Prostate gland (tissue), 2 donors: Measurements from ENCODE around the gene ACAP2. TPM values are rescaled to one million over a fixed set of nuclear protein-coding genes. Genes with fewer than 3 reads are reported as not detected.

Experiments
- DNase-seq: peaks from one replicate; pipeline ENCODE4 v3.0.0-alpha.2; 2019; ENCODE audit warnings: low spot score
- H3K27ac ChIP-seq, 2 donors: fragments of 200-600 bp; sonication (generic); 2 replicates each; pipeline ENCODE4 v1.5.1; 2017 to 2019
- H3K27me3 ChIP-seq: fragments of 200-600 bp; sonication (generic); replicated peaks from 2 replicates; pipeline ENCODE4 v1.5.1; 2019; ENCODE audit not compliant: insufficient read depth
- H3K36me3 ChIP-seq, 2 donors: fragments of 200-600 bp; sonication (generic); 1 replicate in 1 of 2; 2 replicates in 1 of 2; pipeline versions ENCODE4 v1.5.1 to v1.8.1; 2017 to 2019
- H3K4me1 ChIP-seq: fragments of 200-600 bp; sonication (generic); replicated peaks from 2 replicates; pipeline ENCODE4 v1.5.1; 2019
- H3K4me3 ChIP-seq, 2 donors: fragments of 200-600 bp; sonication (generic); 2 replicates each; pipeline ENCODE4 v1.5.1; 2017 to 2019
- H3K9me3 ChIP-seq: fragments of 200-600 bp; sonication (generic); 2 replicates; pipeline ENCODE4 v1.5.1; 2017
- CTCF ChIP-seq, 4 experiments: fragments of 200-600 bp in 2 of 4; fragments of 450-650 bp in 2 of 4; sonication (generic) in 2 of 4; IDR thresholded peaks; 1 replicate in 3 of 4; 2 replicates in 1 of 4; pipeline ENCODE4 v1.5.1; 2016 to 2019; ENCODE audit warnings: antibody characterized with exemption in 4 of 4, mild to moderate bottlenecking in 2 of 4, moderate library complexity in 2 of 4
- POLR2A ChIP-seq: fragments of 450-650 bp; IDR thresholded peaks from one replicate; pipeline ENCODE4 v1.6.1; 2016; ENCODE audit warnings: antibody characterized with exemption, mild to moderate bottlenecking
- POLR2AphosphoS5 ChIP-seq: sonication (generic); formaldehyde crosslinking; IDR thresholded peaks from one replicate; pipeline ENCODE4 v1.6.1; 2017; ENCODE audit warnings: antibody characterized with exemption
- WGBS: methylation state at CpG from one replicate; pipeline ENCODE4 v1.1.5; 2018; 5-methylcytosine and 5-hydroxymethylcytosine counted together
- intact Hi-C: fragments of 100-400 bp; cut with DNase I; formaldehyde crosslinking; loops from one replicate; pipeline ENCODE4 v1.14.2; 2022
- small RNA-seq, 2 donors: library from RNA; depleted of rRNA; stranded (forward); fragments of <200 nt; gene quantifications; one replicate each; pipeline ENCODE3, GENCODE V24; 2016
- total RNA-seq, 2 donors: library from RNA; depleted of rRNA; stranded (reverse); fragments of >200 nt; gene quantifications; one replicate each; pipeline ENCODE4 v1.1.0, GENCODE V29; 2016

Gene ACAP2
- total RNA-seq, 2 donors from 2014 or later: 30.5 to 56.8 TPM

DNA sequence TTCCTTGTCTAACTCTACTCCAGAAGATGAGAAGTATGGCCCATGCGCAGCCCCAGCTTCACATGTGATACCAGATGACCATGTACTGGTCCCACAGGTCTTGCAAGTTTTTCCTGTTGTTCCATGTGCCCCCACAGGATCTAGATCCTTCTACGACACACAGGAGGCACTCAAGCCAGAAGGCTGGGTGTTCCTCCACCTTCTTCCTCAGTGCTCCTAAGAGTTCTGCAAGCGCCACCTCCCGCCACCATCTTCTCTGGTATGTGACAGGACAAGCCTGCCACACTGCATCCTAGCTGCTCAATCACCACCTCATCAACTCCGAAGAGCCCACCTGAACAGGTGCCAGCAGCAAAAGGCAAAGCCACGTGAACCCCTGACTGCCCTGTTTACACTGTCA lies 214.9 kb downstream of the ACAP2 start:
- Histone ChIP-seq H3K4me1 (no peaks in the 10 kb centered on the region), H3K36me3 (no peaks in the 10 kb centered on the region), H3K27me3 (no peaks in the 10 kb centered on the region), H3K4me3 (no peak overlapping the region), H3K9me3 (no peaks in the 10 kb centered on the region), H3K27ac (no peak overlapping the region)
- DNase-seq: no peak
- 87% methylated on average over 6 of the region's 6 CpGs for WGBS
- TF ChIP-seq CTCF (IDR thresholded peaks at IDR 0.05): no peak
- TF ChIP-seq POLR2A: no peak
- TF ChIP-seq POLR2AphosphoS5: no peak
- intact Hi-C loops: no loop called here

DNA sequence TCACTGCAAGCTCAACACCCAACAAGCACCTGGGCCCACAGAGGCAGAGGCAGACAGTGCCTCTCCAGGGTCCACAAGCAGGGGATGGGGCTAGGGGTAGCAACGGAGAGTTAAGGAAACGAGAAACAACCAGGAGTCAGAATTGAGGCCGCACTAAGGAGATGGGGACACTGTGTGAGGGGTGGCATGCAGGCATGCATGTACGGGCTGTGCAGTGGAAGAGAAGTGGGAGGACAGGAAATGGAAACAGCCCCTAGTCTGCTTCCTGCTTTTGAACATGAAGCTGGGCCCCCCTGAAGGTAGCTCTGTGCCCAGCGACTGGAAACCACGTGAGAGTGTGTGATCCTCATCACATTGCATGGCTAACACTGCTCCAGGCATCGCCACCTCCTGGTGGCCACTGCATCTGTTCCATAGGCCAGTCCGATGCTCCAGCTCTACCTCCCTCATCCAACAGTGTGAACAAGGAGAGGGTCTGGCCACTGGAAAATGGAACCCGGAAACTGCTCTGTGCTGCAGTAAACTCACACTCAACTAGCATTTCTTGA lies 215.8 kb downstream of the ACAP2 start:
- WGBS: 74% methylated on average over 9 of the region's 9 CpGs

GRCh38 chr3:195226445-195226844 lies 216.4 kb downstream of the ACAP2 start:
- TF ChIP-seq CTCF (IDR thresholded peaks at IDR 0.05) (no peak), POLR2AphosphoS5 (no peak), POLR2A (no peak)
- no peak overlapping the region for H3K27ac ChIP-seq
- intact Hi-C loops: no loop called here
- no peaks in the 10 kb centered on the region for H3K36me3 ChIP-seq
- no peaks in the 10 kb centered on the region for H3K9me3 ChIP-seq
- H3K4me1 ChIP-seq: no peaks in the 10 kb centered on the region
- H3K4me3 ChIP-seq: no peak overlapping the region
- WGBS: 91% methylated on average over 7 of the region's 7 CpGs
- DNase-seq: no peak
- no peaks in the 10 kb centered on the region for H3K27me3 ChIP-seq

More for the DNA sequence above, 215.8 kb downstream of the ACAP2 start:
- no peaks in the 10 kb centered on the region for H3K36me3 ChIP-seq
- DNase-seq: no peak
- H3K27ac ChIP-seq: no peak overlapping the region
- H3K4me3 ChIP-seq: no peak overlapping the region
- H3K9me3 ChIP-seq: no peaks in the 10 kb centered on the region
- H3K27me3 ChIP-seq: no peaks in the 10 kb centered on the region
- H3K4me1 ChIP-seq: no peaks in the 10 kb centered on the region
- intact Hi-C loops: no loop called here
- TF ChIP-seq CTCF (IDR thresholded peaks at IDR 0.05) (peak in 2 of 4 experiments; percentile 10 to 23), POLR2A (no peak)

DNA sequence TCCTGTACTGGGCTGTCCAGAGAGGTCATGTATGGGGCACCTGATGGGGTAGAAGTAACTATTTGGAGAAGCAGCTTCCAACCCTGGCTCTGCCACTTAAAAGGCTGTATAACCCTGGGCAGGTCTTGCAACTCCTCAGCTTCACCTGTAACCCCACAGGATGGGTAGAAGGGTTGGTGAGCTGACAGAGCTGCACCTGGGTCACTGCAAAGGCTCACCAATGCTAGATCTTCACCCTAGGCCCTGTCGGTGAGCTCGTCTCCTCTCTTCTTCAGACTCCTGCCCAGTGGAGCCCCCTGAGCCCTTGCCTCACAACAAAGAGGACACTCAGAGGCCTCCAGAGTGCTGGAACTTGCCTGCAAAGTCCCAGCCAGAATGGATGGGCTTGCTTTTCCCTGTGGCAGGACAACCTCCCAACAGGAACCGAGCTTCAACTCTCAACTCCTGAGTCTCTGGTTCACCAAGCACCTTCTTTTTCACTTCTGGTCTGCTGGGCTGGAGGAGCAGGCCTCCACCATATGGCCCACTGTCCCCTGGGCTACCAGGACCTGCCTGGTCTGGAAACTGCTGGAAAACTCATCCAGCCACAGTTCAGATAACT lies 217.7 kb downstream of the ACAP2 start:
- DNase-seq: no peak
- Histone ChIP-seq H3K27me3 (no peaks in the 10 kb centered on the region), H3K27ac (no peak overlapping the region), H3K4me3 (no peak overlapping the region), H3K4me1 (no peaks in the 10 kb centered on the region), H3K36me3 (no peaks in the 10 kb centered on the region), H3K9me3 (no peaks in the 10 kb centered on the region)
- no peak for TF ChIP-seq POLR2AphosphoS5
- no peak for TF ChIP-seq POLR2A
- TF ChIP-seq CTCF (IDR thresholded peaks at IDR 0.05): no peak
- WGBS: 100% methylated on average over 3 of the region's 3 CpGs
- intact Hi-C loops: no loop called here

Small RNA genes within 50 kb of the gene (small RNA-seq; reads per million reads assigned to genes)
- gene RF00019: 0 reads per million in 2 donors

Other genes starting within 250 kb of the ACAP2 start
- 10 to 100 TPM; 14.9 to 22.7 TPM for gene XXYLT1, start 171.9 kb downstream of the ACAP2 start, total RNA-seq
- 100 to 1,000 TPM in 1 of 2 donors, 10 to 100 TPM in 1; 75.8 to 119 TPM for gene PPP1R2, start 100.3 kb upstream of the ACAP2 start, total RNA-seq
- gene APOD, start 140.9 kb upstream of the ACAP2 start, total RNA-seq: 100 to 1,000 TPM in 1 of 2 donors, 10 to 100 TPM in 1; 52.4 to 121 TPM